ENCODE results near the gene UQCC5.

UQCC5 gene

DNA sequence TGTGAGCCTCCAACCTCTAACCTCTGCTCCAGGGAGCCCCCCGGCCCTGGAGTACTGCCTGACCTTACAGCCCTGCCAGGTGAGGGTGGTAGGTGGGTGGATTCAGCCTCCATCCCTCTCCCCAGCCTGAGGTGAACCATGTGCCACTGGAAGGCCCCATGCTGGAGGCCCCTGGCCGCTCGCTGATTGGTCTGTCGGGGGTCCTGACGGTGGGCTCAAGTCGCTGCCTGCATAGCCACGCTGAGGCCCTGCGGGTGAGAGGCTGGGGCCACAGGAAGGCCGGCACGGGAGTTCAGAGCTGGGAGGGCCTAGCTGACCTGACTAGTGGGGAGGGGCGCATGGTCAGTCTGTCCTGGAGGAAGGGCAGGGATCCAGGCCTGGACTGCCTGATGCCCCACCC lies 21.8 kb upstream of the UQCC5 start:
- no peak for DNase-seq (ENCODE audit: low spot score)
- Histone ChIP-seq H3K27me3 (ENCODE audit: insufficient read depth, poor library complexity, severe bottlenecking) (no peaks in the 10 kb centered on the region), H3K36me3 (ENCODE audit: low read depth) (no peaks in the 10 kb centered on the region), H3K27ac (ENCODE audit: poor library complexity, severe bottlenecking) (no peak overlapping the region), H3K9me3 (ENCODE audit: severe bottlenecking) (no peaks in the 10 kb centered on the region), H3K4me1 (ENCODE audit: insufficient read depth, poor library complexity, severe bottlenecking) (no peaks in the 10 kb centered on the region), H3K4me3 (ENCODE audit: severe bottlenecking) (no peak overlapping the region)
- ATAC-seq (ENCODE audit: low read depth), result no peak
- TF ChIP-seq, protein P1, sequence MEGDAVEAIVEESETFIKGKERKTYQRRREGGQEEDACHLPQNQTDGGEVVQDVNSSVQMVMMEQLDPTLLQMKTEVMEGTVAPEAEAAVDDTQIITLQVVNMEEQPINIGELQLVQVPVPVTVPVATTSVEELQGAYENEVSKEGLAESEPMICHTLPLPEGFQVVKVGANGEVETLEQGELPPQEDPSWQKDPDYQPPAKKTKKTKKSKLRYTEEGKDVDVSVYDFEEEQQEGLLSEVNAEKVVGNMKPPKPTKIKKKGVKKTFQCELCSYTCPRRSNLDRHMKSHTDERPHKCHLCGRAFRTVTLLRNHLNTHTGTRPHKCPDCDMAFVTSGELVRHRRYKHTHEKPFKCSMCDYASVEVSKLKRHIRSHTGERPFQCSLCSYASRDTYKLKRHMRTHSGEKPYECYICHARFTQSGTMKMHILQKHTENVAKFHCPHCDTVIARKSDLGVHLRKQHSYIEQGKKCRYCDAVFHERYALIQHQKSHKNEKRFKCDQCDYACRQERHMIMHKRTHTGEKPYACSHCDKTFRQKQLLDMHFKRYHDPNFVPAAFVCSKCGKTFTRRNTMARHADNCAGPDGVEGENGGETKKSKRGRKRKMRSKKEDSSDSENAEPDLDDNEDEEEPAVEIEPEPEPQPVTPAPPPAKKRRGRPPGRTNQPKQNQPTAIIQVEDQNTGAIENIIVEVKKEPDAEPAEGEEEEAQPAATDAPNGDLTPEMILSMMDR (IDR thresholded peaks at IDR 0.05; ENCODE audit: poor library complexity, severe bottlenecking), result no peak

- no peak for DNase-seq (ENCODE audit: low spot score)
- no peak for ATAC-seq (ENCODE audit: low read depth)
- no peaks in the 10 kb centered on the region for H3K4me1 ChIP-seq (ENCODE audit: insufficient read depth, poor library complexity, severe bottlenecking)
- TF ChIP-seq, protein P1 (IDR thresholded peaks at IDR 0.05; ENCODE audit: poor library complexity, severe bottlenecking), result no peak
- no peak overlapping the region for H3K27ac ChIP-seq (ENCODE audit: poor library complexity, severe bottlenecking)
- H3K9me3 ChIP-seq (ENCODE audit: severe bottlenecking), result no peaks in the 10 kb centered on the region
- H3K4me3 ChIP-seq (ENCODE audit: severe bottlenecking), result no peak overlapping the region
- no peaks in the 10 kb centered on the region for H3K27me3 ChIP-seq (ENCODE audit: insufficient read depth, poor library complexity, severe bottlenecking)
- H3K36me3 ChIP-seq (ENCODE audit: low read depth), result no peaks in the 10 kb centered on the region
Observed at GRCh38 chr3:52515192-52515591, 21.2 kb upstream of the UQCC5 start.

GRCh38 chr3:52516509-52517195 lies 19.8 kb upstream of the UQCC5 start:
- no peaks in the 10 kb centered on the region for H3K36me3 ChIP-seq (ENCODE audit: low read depth)
- no peaks in the 10 kb centered on the region for H3K4me1 ChIP-seq (ENCODE audit: insufficient read depth, poor library complexity, severe bottlenecking)
- no peak for DNase-seq (ENCODE audit: low spot score)
- no peaks in the 10 kb centered on the region for H3K9me3 ChIP-seq (ENCODE audit: severe bottlenecking)
- H3K4me3 ChIP-seq (ENCODE audit: severe bottlenecking), result no peak overlapping the region
- ATAC-seq (ENCODE audit: low read depth), result no peak
- no peaks in the 10 kb centered on the region for H3K27me3 ChIP-seq (ENCODE audit: insufficient read depth, poor library complexity, severe bottlenecking)
- H3K27ac ChIP-seq (ENCODE audit: poor library complexity, severe bottlenecking), result no peak overlapping the region
- TF ChIP-seq, protein P1 (IDR thresholded peaks at IDR 0.05; ENCODE audit: poor library complexity, severe bottlenecking), result no peak

DNA sequence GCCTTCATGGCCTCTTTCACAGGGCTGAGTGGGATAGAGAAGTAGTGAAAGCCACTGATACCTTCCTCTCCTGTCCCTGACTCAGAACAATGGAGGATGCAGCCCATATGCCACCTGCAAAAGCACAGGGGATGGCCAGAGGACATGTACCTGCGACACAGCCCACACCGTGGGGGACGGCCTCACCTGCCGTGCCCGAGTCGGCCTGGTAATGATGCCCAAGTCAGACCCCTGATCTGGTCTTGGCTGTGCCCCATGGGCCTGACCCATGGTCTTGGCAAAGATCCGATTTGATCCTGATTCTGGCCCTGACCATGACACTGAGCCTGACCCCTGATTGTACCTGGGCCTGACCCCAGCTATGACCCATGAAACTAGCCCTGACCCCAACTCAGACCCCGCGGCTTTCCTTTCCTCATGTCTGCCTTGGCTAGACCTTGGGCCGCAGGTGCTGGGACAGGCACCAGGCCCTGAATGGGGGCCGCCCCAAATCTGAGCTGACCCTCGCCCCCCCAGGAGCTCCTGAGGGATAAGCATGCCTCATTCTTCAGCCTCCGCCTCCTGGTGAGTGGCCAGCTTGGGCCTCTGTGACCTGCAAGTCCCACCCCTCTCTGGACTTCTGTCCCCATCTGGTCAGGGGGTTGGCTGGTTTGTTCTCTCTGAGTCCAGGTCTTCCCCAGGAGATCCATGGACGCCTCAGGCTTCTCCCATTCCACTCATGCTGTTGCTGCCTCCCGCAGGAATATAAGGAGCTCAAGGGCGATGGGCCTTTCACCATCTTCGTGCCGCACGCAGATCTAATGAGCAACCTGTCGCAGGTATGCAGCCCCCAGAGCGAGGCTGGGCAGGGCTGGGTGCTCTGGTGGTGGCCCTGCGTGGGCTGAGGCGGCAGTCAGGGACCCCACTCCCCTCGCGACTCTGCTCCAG lies 18.3 kb upstream of the UQCC5 start:
- no peak overlapping the region for H3K27ac ChIP-seq (ENCODE audit: poor library complexity, severe bottlenecking)
- TF ChIP-seq, protein P1 (IDR thresholded peaks at IDR 0.05; ENCODE audit: poor library complexity, severe bottlenecking), result no peak
- DNase-seq (ENCODE audit: low spot score), result no peak
- no peaks in the 10 kb centered on the region for H3K36me3 ChIP-seq (ENCODE audit: low read depth)
- H3K4me1 ChIP-seq (ENCODE audit: insufficient read depth, poor library complexity, severe bottlenecking), result no peaks in the 10 kb centered on the region
- no peak for ATAC-seq (ENCODE audit: low read depth)
- H3K4me3 ChIP-seq (ENCODE audit: severe bottlenecking), result no peak overlapping the region
- H3K9me3 ChIP-seq (ENCODE audit: severe bottlenecking), result no peaks in the 10 kb centered on the region
- H3K27me3 ChIP-seq (ENCODE audit: insufficient read depth, poor library complexity, severe bottlenecking), result no peaks in the 10 kb centered on the region

All from RWPE2 (cell line).